DOHH2 (cell line): ENCODE results near the gene BAIAP2.

Source experiments
- H3F3A ChIP-seq: fragments of 200-600 bp; sonication (generic), shearing (Covaris generic); 2 replicates; pipeline ENCODE4 v1.6.0; 2016; ENCODE audit warnings: antibody characterized with exemption, mild to moderate bottlenecking; ENCODE audit not compliant: control insufficient read depth, insufficient read depth
- H3K27ac ChIP-seq: fragments of 200-600 bp; sonication (generic); 2 replicates; pipeline ENCODE4 v1.5.1; 2014; ENCODE audit warnings: low read depth, mild to moderate bottlenecking, low read length, moderate library complexity
- H3K27me3 ChIP-seq: fragments of 200-600 bp; sonication (generic); 2 replicates; pipeline ENCODE4 v1.6.1; 2014; ENCODE audit warnings: mild to moderate bottlenecking, low read length, mixed read lengths; ENCODE audit not compliant: control insufficient read depth
- H3K36me3 ChIP-seq: fragments of 200-600 bp; sonication (generic); 2 replicates; pipeline ENCODE4 v1.6.1; 2014; ENCODE audit warnings: mild to moderate bottlenecking, low read length, moderate library complexity, mixed read lengths; ENCODE audit not compliant: control insufficient read depth
- H3K4me1 ChIP-seq: fragments of 200-600 bp; sonication (generic); 2 replicates; pipeline ENCODE4 v1.6.1; 2014; ENCODE audit warnings: mild to moderate bottlenecking, low read length, mixed read lengths; ENCODE audit not compliant: control insufficient read depth
- H3K4me2 ChIP-seq: fragments of 200-600 bp; sonication (generic); 2 replicates; pipeline ENCODE4 v1.6.0; 2014; ENCODE audit warnings: mild to moderate bottlenecking, low read length, moderate library complexity
- H3K4me3 ChIP-seq: fragments of 200-600 bp; sonication (generic); 2 replicates; pipeline ENCODE4 v1.5.1; 2014; ENCODE audit warnings: mild to moderate bottlenecking, low read length, mixed read lengths
- H3K79me2 ChIP-seq: fragments of 200-600 bp; sonication (generic); 2 replicates; pipeline ENCODE4 v1.6.1; 2014; ENCODE audit warnings: mild to moderate bottlenecking, low read length, mixed read lengths; ENCODE audit not compliant: control insufficient read depth
- H3K9me2 ChIP-seq: fragments of 200-600 bp; sonication (generic); replicated peaks from 2 replicates; pipeline ENCODE4 v1.6.1; 2014; ENCODE audit warnings: mild to moderate bottlenecking, low read length, mixed read lengths; ENCODE audit not compliant: control insufficient read depth
- H3K9me3 ChIP-seq: fragments of 200-600 bp; sonication (generic); 2 replicates; pipeline ENCODE4 v1.6.1; 2014; ENCODE audit warnings: antibody characterized with exemption, low read length, mixed read lengths; ENCODE audit not compliant: control insufficient read depth, insufficient read depth
- H4K20me1 ChIP-seq: fragments of 200-600 bp; sonication (generic); 2 replicates; pipeline ENCODE4 v1.6.0; 2014; ENCODE audit warnings: low read depth, mild to moderate bottlenecking, antibody characterized with exemption, low read length, moderate library complexity; ENCODE audit not compliant: control insufficient read depth, insufficient read depth
- EZH2phosphoT487 ChIP-seq: fragments of 200-600 bp; sonication (generic); IDR thresholded peaks from 2 replicates; pipeline ENCODE4 v1.6.1; 2017; ENCODE audit warnings: borderline replicate concordance, mild to moderate bottlenecking, antibody characterized with exemption, low read length, moderate library complexity, mixed read lengths
- TF ChIP-seq, protein P1 (sequence below): fragments of 200-600 bp; sonication (generic); IDR thresholded peaks from one replicate; pipeline ENCODE4 v1.5.1; 2014; ENCODE audit warnings: antibody characterized with exemption, mild to moderate bottlenecking, low read depth, low read length; ENCODE audit not compliant: poor library complexity, severe bottlenecking

BAIAP2 gene

DNA sequence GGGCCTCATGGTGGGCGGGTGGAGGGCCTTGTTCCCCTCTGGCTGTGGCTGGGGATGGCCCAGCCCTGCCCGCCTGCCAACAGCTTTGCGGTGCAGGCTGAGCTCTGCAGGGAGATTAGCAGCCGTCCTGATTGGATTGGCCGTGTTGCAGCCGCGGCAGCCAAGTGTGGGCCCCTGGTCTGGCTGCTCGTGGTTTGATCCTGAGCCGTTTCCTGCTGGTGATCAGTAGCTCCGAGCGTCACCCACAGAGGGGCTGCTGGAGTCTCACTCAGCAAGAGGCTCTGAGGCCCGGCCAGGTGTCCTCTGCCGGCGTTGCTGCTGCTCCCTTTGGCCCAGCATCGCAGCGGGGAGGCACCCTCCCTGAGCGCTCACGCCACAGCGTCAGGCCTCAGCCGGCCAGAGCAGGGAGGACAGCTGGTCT, 32.5 kb downstream of the BAIAP2 start:
- no peaks in the 10 kb centered on the region for H3K79me2 ChIP-seq
- H3K4me2 ChIP-seq, result no peak overlapping the region
- no peaks in the 10 kb centered on the region for H3F3A ChIP-seq
- H3K4me3 ChIP-seq, result no peak overlapping the region
- H3K27ac ChIP-seq, result no peak overlapping the region
- H3K27me3 ChIP-seq, result no peaks in the 10 kb centered on the region
- H3K9me3 ChIP-seq, result no peaks in the 10 kb centered on the region
- no peaks in the 10 kb centered on the region for H3K9me2 ChIP-seq
- H4K20me1 ChIP-seq, result no peaks in the 10 kb centered on the region
- no peaks in the 10 kb centered on the region for H3K4me1 ChIP-seq
- no peaks in the 10 kb centered on the region for H3K36me3 ChIP-seq
- TF ChIP-seq EZH2phosphoT487, result no peak
- TF ChIP-seq, protein P1, sequence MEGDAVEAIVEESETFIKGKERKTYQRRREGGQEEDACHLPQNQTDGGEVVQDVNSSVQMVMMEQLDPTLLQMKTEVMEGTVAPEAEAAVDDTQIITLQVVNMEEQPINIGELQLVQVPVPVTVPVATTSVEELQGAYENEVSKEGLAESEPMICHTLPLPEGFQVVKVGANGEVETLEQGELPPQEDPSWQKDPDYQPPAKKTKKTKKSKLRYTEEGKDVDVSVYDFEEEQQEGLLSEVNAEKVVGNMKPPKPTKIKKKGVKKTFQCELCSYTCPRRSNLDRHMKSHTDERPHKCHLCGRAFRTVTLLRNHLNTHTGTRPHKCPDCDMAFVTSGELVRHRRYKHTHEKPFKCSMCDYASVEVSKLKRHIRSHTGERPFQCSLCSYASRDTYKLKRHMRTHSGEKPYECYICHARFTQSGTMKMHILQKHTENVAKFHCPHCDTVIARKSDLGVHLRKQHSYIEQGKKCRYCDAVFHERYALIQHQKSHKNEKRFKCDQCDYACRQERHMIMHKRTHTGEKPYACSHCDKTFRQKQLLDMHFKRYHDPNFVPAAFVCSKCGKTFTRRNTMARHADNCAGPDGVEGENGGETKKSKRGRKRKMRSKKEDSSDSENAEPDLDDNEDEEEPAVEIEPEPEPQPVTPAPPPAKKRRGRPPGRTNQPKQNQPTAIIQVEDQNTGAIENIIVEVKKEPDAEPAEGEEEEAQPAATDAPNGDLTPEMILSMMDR, result no peak

DNA sequence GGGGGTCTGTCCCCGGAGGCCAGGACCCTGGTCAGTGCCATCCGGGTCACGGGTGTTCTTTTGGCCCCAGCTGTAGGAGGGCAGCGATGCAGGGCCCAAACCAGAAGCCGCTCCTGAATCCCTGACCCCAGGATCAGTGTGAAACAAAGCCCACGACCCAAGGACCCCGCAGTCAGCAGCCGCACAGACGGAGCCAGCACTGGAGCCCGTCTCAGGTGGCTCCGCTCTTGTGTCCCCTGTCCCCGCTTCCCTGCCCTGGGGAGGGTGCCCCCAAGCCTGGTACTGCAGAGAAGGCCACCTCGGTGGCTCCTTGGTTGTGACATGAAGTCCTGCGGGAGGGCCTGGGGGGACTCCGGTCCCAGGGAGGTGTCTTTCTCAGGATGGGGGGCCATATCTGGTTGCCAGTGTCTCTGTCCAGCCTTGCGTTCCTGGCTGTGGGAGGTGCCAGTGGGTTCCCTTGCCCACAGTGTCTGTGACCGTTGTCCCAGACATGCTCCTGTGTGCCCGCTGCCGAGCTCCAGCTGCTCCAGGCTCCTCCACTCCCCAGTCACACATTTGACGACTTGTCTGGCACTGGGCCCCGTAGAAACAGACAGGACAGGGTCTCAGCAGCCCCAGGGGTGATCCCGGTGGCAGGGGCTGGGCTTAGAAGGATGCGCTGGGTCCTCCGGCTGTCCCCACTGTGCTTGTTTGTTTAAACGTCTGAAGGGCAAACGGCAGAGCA, 33.6 kb downstream of the BAIAP2 start:
- no peaks in the 10 kb centered on the region for H3K9me2 ChIP-seq
- no peaks in the 10 kb centered on the region for H3K27me3 ChIP-seq
- no peaks in the 10 kb centered on the region for H3K36me3 ChIP-seq
- H3K4me1 ChIP-seq, result no peaks in the 10 kb centered on the region
- no peaks in the 10 kb centered on the region for H3K79me2 ChIP-seq
- TF ChIP-seq EZH2phosphoT487, result no peak
- TF ChIP-seq, protein P1, result no peak
- H4K20me1 ChIP-seq, result no peaks in the 10 kb centered on the region
- H3F3A ChIP-seq, result no peaks in the 10 kb centered on the region
- H3K27ac ChIP-seq, result no peak overlapping the region
- H3K4me3 ChIP-seq, result no peak overlapping the region
- H3K4me2 ChIP-seq, result no peak overlapping the region
- H3K9me3 ChIP-seq, result no peaks in the 10 kb centered on the region

DNA sequence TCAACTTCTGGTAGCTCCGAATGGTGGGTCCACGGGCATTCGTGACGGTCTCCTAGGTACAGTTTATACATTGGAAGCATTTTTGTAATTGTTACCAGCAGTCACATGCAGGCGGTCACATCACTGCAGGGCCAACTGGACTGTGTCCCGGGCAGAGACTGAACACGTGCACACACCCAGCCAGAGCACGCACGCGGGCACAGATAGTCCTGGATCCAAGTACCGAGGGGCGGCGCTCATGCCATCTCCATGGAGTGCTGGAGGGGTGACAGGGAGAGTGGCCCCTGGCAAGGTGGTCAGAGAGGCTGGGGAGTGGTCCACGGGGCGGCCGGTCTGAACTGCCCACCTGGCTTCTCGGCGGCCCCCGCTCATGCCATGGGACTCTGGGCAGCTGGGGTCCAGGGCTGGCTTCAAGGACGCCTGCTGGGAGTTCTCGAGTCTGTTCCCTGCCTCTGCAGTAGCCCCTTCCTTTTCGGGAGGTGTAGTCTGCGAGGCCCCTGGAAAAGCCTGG, 34.2 kb downstream of the BAIAP2 start:
- TF ChIP-seq, protein P1, result no peak
- no peak for TF ChIP-seq EZH2phosphoT487
- no peak overlapping the region for H3K4me2 ChIP-seq
- H4K20me1 ChIP-seq, result no peaks in the 10 kb centered on the region
- no peaks in the 10 kb centered on the region for H3F3A ChIP-seq
- no peaks in the 10 kb centered on the region for H3K36me3 ChIP-seq
- no peak overlapping the region for H3K27ac ChIP-seq
- H3K4me3 ChIP-seq, result no peak overlapping the region
- no peaks in the 10 kb centered on the region for H3K4me1 ChIP-seq
- H3K27me3 ChIP-seq, result no peaks in the 10 kb centered on the region
- no peaks in the 10 kb centered on the region for H3K9me3 ChIP-seq
- no peaks in the 10 kb centered on the region for H3K9me2 ChIP-seq
- H3K79me2 ChIP-seq, result no peaks in the 10 kb centered on the region
